ENCODE results near the gene C1QTNF2.

C1QTNF2 gene

GRCh38 chr5:160349935-160350303 lies 20.5 kb downstream of the C1QTNF2 start:
- Histone ChIP-seq H3K27me3 (ENCODE audit: insufficient read depth, poor library complexity, severe bottlenecking) (no peaks in the 10 kb centered on the region), H3K27ac (replicated peaks) (no peak overlapping the region), H3K4me3 (replicated peaks; ENCODE audit: insufficient read depth, low read length) (no peak overlapping the region)
- TF ChIP-seq SPI1 (IDR thresholded peaks at IDR 0.05; ENCODE audit: borderline replicate concordance, low read depth): no peak
- no peak for TF ChIP-seq GABPA (IDR thresholded peaks at IDR 0.05; ENCODE audit: low read depth)
- TF ChIP-seq REST (IDR thresholded peaks at IDR 0.05; ENCODE audit: insufficient replicate concordance, low read depth): no peak
- no peak for TF ChIP-seq CTCF (IDR thresholded peaks at IDR 0.05; ENCODE audit: insufficient read depth, low read length)
- TF ChIP-seq POLR2AphosphoS5 (IDR thresholded peaks at IDR 0.05; ENCODE audit: low read depth): no peak
- DNase-seq (ENCODE audit: low read depth in 1 of 2, low spot score in 1 of 2): no peak

- no peak for TF ChIP-seq POLR2AphosphoS5 (IDR thresholded peaks at IDR 0.05; ENCODE audit: low read depth)
- no peak for TF ChIP-seq CTCF (IDR thresholded peaks at IDR 0.05; ENCODE audit: insufficient read depth, low read length)
- TF ChIP-seq REST (IDR thresholded peaks at IDR 0.05; ENCODE audit: insufficient replicate concordance, low read depth): no peak
- TF ChIP-seq SPI1 (IDR thresholded peaks at IDR 0.05; ENCODE audit: borderline replicate concordance, low read depth): no peak
- TF ChIP-seq GABPA (IDR thresholded peaks at IDR 0.05; ENCODE audit: low read depth): no peak
- Histone ChIP-seq H3K27me3 (ENCODE audit: insufficient read depth, poor library complexity, severe bottlenecking) (no peaks in the 10 kb centered on the region), H3K27ac (replicated peaks) (no peak overlapping the region), H3K4me3 (replicated peaks; ENCODE audit: insufficient read depth, low read length) (no peak overlapping the region)
- no peak for DNase-seq (ENCODE audit: low read depth in 1 of 2, low spot score in 1 of 2)
Observed at GRCh38 chr5:160349249-160349934, 21.0 kb downstream of the C1QTNF2 start.

GRCh38 chr5:160348080-160348479 lies 22.3 kb downstream of the C1QTNF2 start:
- no peak for TF ChIP-seq REST (IDR thresholded peaks at IDR 0.05; ENCODE audit: insufficient replicate concordance, low read depth)
- TF ChIP-seq GABPA (IDR thresholded peaks at IDR 0.05; ENCODE audit: low read depth): no peak
- no peak for TF ChIP-seq SPI1 (IDR thresholded peaks at IDR 0.05; ENCODE audit: borderline replicate concordance, low read depth)
- TF ChIP-seq POLR2AphosphoS5 (IDR thresholded peaks at IDR 0.05; ENCODE audit: low read depth): no peak
- TF ChIP-seq CTCF (IDR thresholded peaks at IDR 0.05; ENCODE audit: insufficient read depth, low read length): no peak
- no peaks in the 10 kb centered on the region for H3K27me3 ChIP-seq (ENCODE audit: insufficient read depth, poor library complexity, severe bottlenecking)
- DNase-seq (ENCODE audit: low read depth in 1 of 2, low spot score in 1 of 2): no peak
- no peak overlapping the region for H3K27ac ChIP-seq (replicated peaks)
- no peak overlapping the region for H3K4me3 ChIP-seq (replicated peaks; ENCODE audit: insufficient read depth, low read length)
